Neural cell (in vitro differentiated cells): ENCODE data around the gene CMTM7. TPM values are rescaled to one million over a fixed set of nuclear protein-coding genes. Genes with fewer than 3 reads are reported as not detected.
"Not testable (repeated sequence)": the region's sequence is repeated elsewhere in the genome, so short reads cannot be mapped to it uniquely, and the experiment has no call there.

ENCODE experiments used
- H2AFZ ChIP-seq: fragments of 200-600, 300-800 bp; sonication (generic), shearing (Covaris generic); 2 replicates; pipeline ENCODE4 v1.6.0; 2014; ENCODE audit warnings: low read depth, mild to moderate bottlenecking, antibody characterized with exemption, low read length, moderate library complexity
- H3F3A ChIP-seq: fragments of 200-600 bp; shearing (Covaris generic); 2 replicates; pipeline ENCODE4 v1.6.1; 2016; ENCODE audit warnings: mild to moderate bottlenecking, moderate library complexity, mixed read lengths, antibody characterized with exemption, low read length; ENCODE audit not compliant: insufficient read depth, poor library complexity, severe bottlenecking
- H3K27ac ChIP-seq: fragments of 200-600, 300-800 bp; sonication (generic), shearing (Covaris generic); 2 replicates; pipeline ENCODE4 v1.5.1; 2014; ENCODE audit warnings: mild to moderate bottlenecking, low read length, moderate library complexity
- H3K27me3 ChIP-seq: fragments of 300-800, 200-600 bp; sonication (generic), shearing (Covaris generic); 2 replicates; pipeline ENCODE4 v1.6.0; 2014; ENCODE audit warnings: mild to moderate bottlenecking, low read depth, low read length, moderate library complexity; ENCODE audit not compliant: insufficient read depth
- H3K36me3 ChIP-seq: fragments of 300-800, 200-600 bp; sonication (generic), shearing (Covaris generic); 2 replicates; pipeline ENCODE4 v1.5.1; 2014; ENCODE audit warnings: mild to moderate bottlenecking, antibody characterized with exemption, low read length, moderate library complexity; ENCODE audit not compliant: insufficient read depth
- H3K4me2 ChIP-seq: fragments of 300-800, 200-600 bp; sonication (generic), shearing (Covaris generic); 2 replicates; pipeline ENCODE4 v1.6.0; 2014; ENCODE audit warnings: mild to moderate bottlenecking, low read length
- H3K4me3 ChIP-seq: fragments of 300-800, 200-600 bp; sonication (generic), shearing (Covaris generic); 2 replicates; pipeline ENCODE4 v1.5.1; 2014; ENCODE audit warnings: mild to moderate bottlenecking, low read length, moderate library complexity
- H3K79me2 ChIP-seq: fragments of 200-600 bp; shearing (Covaris generic); replicated peaks from 2 replicates; pipeline ENCODE4 v1.6.0; 2014; ENCODE audit warnings: mild to moderate bottlenecking, low read length, moderate library complexity; ENCODE audit not compliant: insufficient read depth
- H3K9ac ChIP-seq: fragments of 300-800, 200-600 bp; sonication (generic), shearing (Covaris generic); 2 replicates; pipeline ENCODE4 v1.6.1; 2016; ENCODE audit warnings: mild to moderate bottlenecking, low read length, mixed read lengths
- H3K9me2 ChIP-seq: fragments of 200-600 bp; shearing (Covaris generic); 2 replicates; pipeline ENCODE4 v1.6.1; 2016; ENCODE audit warnings: mild to moderate bottlenecking, low read length, mixed read lengths; ENCODE audit not compliant: insufficient read depth
- H3K9me3 ChIP-seq: fragments of 200-600, 300-800 bp; sonication (generic), shearing (Covaris generic); 2 replicates; pipeline ENCODE4 v1.6.1; 2016; ENCODE audit warnings: mild to moderate bottlenecking, mixed run types, low read length, moderate library complexity, mixed read lengths
- H4K20me1 ChIP-seq: fragments of 200-600 bp; shearing (Covaris generic); 2 replicates; pipeline ENCODE4 v1.6.1; 2016; ENCODE audit warnings: mild to moderate bottlenecking, mixed run types; ENCODE audit not compliant: insufficient read depth
- EP300 ChIP-seq: fragments of 450-650 bp; conservative IDR thresholded peaks from 2 replicates; pipeline ENCODE4 v1.6.1; 2014; ENCODE audit warnings: antibody characterized with exemption, mild to moderate bottlenecking, moderate library complexity; ENCODE audit not compliant: poor library complexity, severe bottlenecking
- EZH2 ChIP-seq: fragments of 200-600, 300-800 bp; shearing (Covaris generic), sonication (generic); IDR thresholded peaks from 2 replicates; pipeline ENCODE4 v1.6.1; 2014; ENCODE audit warnings: antibody characterized with exemption, low read length, borderline replicate concordance, mild to moderate bottlenecking; ENCODE audit not compliant: insufficient read depth, poor library complexity, severe bottlenecking
- MXI1 ChIP-seq: fragments of 450-650 bp; conservative IDR thresholded peaks from 2 replicates; pipeline ENCODE4 v1.6.1; 2014; ENCODE audit warnings: antibody characterized with exemption, mild to moderate bottlenecking; ENCODE audit not compliant: poor library complexity, severe bottlenecking
- POLR2AphosphoS5 ChIP-seq: IDR thresholded peaks from 2 replicates; pipeline ENCODE4 v1.6.1; 2012
- RAD21 ChIP-seq: fragments of 450-650 bp; conservative IDR thresholded peaks from 2 replicates; pipeline ENCODE4 v1.6.1; 2014; ENCODE audit warnings: antibody characterized with exemption, mild to moderate bottlenecking, moderate library complexity
- SMC3 ChIP-seq: fragments of 450-650 bp; conservative IDR thresholded peaks from 2 replicates; pipeline ENCODE4 v1.6.1; 2014; ENCODE audit warnings: antibody characterized with exemption, mild to moderate bottlenecking, moderate library complexity; ENCODE audit not compliant: poor library complexity
- TAF1 ChIP-seq: IDR thresholded peaks from 2 replicates; pipeline ENCODE4 v1.6.1; 2012; ENCODE audit warnings: low read depth
- polyA plus RNA-seq: library from polyadenylated mRNA; depleted of rRNA; stranded (reverse); fragments of >200 nt; gene quantifications from 2 replicates; pipeline ENCODE4 v1.2.3, GENCODE V29; 2014
- TF ChIP-seq, protein P1 (sequence below): fragments of 450-650 bp; IDR thresholded peaks from 2 replicates; pipeline ENCODE4 v1.5.1; 2014; ENCODE audit warnings: antibody characterized with exemption, mild to moderate bottlenecking, moderate library complexity; ENCODE audit not compliant: poor library complexity, severe bottlenecking
- TF ChIP-seq, protein P2 (sequence below): IDR thresholded peaks from 2 replicates; pipeline ENCODE4 v1.6.1; 2012; ENCODE audit warnings: borderline replicate concordance

Gene CMTM7
- polyA plus RNA-seq, 1 donor from 2014 or later = 0.57 TPM

DNA sequence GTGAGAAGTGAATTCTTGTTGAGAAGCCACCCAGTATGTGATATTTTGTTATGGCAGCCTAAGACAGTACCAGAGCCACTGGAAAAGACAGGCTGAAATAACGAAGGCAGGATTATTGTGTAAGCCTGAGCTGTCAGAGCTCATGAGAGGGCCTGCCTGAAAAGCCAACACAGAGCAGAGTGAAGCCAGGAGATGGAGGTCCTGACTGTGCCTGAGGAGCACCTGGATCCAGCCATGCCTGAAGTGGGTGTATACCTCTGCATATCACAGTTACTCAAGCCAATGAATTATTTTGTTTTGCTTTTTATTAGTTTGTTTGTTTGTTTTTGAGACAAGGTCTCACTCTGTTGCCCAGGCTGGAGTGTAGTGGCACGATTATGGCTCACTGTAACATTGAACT, 4.1 kb upstream of the CMTM7 start:
- Histone ChIP-seq H3K4me2 (no peak overlapping the region), H3K79me2 (no peaks in the 10 kb centered on the region), H3K27me3 (peaks cover 17% of the 10 kb centered on the region), H3K27ac (no peak overlapping the region), H4K20me1 (no peaks in the 10 kb centered on the region), H3K9me2 (no peaks in the 10 kb centered on the region), H3K9ac (no peak overlapping the region), H3F3A (no peaks in the 10 kb centered on the region), H3K9me3 (no peaks in the 10 kb centered on the region), H2AFZ (no peak overlapping the region), H3K4me3 (no peak overlapping the region), H3K36me3 (no peaks in the 10 kb centered on the region)
- TF ChIP-seq RAD21 (no peak), POLR2AphosphoS5 (no peak), MXI1 (no peak), EZH2 (no peak), TAF1 (no peak), SMC3 (no peak), EP300 (no peak)
- TF ChIP-seq, protein P1, sequence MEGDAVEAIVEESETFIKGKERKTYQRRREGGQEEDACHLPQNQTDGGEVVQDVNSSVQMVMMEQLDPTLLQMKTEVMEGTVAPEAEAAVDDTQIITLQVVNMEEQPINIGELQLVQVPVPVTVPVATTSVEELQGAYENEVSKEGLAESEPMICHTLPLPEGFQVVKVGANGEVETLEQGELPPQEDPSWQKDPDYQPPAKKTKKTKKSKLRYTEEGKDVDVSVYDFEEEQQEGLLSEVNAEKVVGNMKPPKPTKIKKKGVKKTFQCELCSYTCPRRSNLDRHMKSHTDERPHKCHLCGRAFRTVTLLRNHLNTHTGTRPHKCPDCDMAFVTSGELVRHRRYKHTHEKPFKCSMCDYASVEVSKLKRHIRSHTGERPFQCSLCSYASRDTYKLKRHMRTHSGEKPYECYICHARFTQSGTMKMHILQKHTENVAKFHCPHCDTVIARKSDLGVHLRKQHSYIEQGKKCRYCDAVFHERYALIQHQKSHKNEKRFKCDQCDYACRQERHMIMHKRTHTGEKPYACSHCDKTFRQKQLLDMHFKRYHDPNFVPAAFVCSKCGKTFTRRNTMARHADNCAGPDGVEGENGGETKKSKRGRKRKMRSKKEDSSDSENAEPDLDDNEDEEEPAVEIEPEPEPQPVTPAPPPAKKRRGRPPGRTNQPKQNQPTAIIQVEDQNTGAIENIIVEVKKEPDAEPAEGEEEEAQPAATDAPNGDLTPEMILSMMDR = no peak
- TF ChIP-seq, protein P2, sequence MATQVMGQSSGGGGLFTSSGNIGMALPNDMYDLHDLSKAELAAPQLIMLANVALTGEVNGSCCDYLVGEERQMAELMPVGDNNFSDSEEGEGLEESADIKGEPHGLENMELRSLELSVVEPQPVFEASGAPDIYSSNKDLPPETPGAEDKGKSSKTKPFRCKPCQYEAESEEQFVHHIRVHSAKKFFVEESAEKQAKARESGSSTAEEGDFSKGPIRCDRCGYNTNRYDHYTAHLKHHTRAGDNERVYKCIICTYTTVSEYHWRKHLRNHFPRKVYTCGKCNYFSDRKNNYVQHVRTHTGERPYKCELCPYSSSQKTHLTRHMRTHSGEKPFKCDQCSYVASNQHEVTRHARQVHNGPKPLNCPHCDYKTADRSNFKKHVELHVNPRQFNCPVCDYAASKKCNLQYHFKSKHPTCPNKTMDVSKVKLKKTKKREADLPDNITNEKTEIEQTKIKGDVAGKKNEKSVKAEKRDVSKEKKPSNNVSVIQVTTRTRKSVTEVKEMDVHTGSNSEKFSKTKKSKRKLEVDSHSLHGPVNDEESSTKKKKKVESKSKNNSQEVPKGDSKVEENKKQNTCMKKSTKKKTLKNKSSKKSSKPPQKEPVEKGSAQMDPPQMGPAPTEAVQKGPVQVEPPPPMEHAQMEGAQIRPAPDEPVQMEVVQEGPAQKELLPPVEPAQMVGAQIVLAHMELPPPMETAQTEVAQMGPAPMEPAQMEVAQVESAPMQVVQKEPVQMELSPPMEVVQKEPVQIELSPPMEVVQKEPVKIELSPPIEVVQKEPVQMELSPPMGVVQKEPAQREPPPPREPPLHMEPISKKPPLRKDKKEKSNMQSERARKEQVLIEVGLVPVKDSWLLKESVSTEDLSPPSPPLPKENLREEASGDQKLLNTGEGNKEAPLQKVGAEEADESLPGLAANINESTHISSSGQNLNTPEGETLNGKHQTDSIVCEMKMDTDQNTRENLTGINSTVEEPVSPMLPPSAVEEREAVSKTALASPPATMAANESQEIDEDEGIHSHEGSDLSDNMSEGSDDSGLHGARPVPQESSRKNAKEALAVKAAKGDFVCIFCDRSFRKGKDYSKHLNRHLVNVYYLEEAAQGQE = no peak

- not testable (repeated sequence) for H3K9me3 ChIP-seq, H4K20me1 ChIP-seq, H3F3A ChIP-seq, H2AFZ ChIP-seq, H3K4me3 ChIP-seq, H3K9me2 ChIP-seq, H3K9ac ChIP-seq, H3K36me3 ChIP-seq, H3K79me2 ChIP-seq, H3K27ac ChIP-seq, H3K4me2 ChIP-seq
- H3K27me3 ChIP-seq = peaks cover 26% of the 10 kb centered on the region
Observed at GRCh38 chr3:32389577-32389976, 2.1 kb upstream of the CMTM7 start.
